Measurements from ENCODE around the gene TRIOBP. TPM values are rescaled to one million over a fixed set of nuclear protein-coding genes. Genes with fewer than 3 reads are reported as not detected.

TRIOBP gene
- total RNA-seq, 1 donor from 2014 or later: 33.7 TPM

DNA sequence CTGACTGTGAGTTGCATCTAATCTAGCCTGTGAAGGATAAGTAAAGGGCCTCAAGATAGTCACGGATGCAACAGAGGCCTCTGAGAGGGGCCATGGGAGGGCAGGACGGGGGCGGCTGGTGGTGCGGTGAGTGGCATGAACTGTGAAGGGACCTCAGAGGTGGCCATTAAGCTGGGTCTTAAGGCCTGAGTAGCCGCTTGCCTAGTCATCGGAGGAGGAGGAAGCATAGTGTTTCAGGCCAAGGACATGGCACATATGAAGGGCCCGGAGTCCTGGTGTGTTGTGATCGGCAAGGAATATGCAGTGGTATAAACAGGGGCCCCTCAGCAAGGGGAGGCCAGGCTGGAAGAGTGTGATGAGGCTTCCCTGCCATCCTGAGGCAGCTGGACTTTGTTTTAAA is 51.8 kb downstream of the TRIOBP start:
- TF ChIP-seq, protein P1, sequence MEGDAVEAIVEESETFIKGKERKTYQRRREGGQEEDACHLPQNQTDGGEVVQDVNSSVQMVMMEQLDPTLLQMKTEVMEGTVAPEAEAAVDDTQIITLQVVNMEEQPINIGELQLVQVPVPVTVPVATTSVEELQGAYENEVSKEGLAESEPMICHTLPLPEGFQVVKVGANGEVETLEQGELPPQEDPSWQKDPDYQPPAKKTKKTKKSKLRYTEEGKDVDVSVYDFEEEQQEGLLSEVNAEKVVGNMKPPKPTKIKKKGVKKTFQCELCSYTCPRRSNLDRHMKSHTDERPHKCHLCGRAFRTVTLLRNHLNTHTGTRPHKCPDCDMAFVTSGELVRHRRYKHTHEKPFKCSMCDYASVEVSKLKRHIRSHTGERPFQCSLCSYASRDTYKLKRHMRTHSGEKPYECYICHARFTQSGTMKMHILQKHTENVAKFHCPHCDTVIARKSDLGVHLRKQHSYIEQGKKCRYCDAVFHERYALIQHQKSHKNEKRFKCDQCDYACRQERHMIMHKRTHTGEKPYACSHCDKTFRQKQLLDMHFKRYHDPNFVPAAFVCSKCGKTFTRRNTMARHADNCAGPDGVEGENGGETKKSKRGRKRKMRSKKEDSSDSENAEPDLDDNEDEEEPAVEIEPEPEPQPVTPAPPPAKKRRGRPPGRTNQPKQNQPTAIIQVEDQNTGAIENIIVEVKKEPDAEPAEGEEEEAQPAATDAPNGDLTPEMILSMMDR (IDR thresholded peaks at IDR 0.05; ENCODE audit: partially characterized antibody, unreplicated experiment): no peak
- H3K4me1 Mint-ChIP-seq (ENCODE audit: low read depth, unreplicated experiment): no peaks in the 10 kb centered on the region

DNA sequence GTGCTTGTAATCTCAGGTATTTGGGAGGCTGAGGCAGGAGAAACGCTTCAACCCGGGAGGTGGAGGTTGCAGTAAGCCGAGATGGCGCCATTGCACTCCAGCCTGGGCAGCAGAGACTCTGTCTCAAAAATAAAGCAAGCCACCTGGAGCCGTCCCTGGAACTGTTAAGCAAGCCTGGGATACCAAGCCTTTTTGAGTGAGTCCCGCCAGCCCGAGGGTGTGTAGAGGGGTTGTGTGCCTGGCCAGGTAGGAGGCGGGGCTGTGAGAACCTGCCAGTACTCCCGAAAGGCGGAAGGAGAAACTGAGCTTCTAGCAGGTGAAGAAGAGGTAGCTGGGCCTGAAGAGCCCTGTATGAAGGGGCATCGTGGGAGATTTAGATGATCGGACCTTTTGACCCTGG is 52.4 kb downstream of the TRIOBP start:
- no peak overlapping the region for H3K27ac Mint-ChIP-seq (ENCODE audit: unreplicated experiment)
- H3K4me3 Mint-ChIP-seq (ENCODE audit: unreplicated experiment): no peak overlapping the region
- no peak for DNase-seq
- no peaks in the 10 kb centered on the region for H3K4me1 Mint-ChIP-seq (ENCODE audit: low read depth, unreplicated experiment)
- no peaks in the 10 kb centered on the region for H3K36me3 Mint-ChIP-seq (ENCODE audit: unreplicated experiment)
- H3K27me3 Mint-ChIP-seq (ENCODE audit: unreplicated experiment): peaks cover 11% of the 10 kb centered on the region
- H3K9me3 Mint-ChIP-seq (ENCODE audit: unreplicated experiment): peaks cover 7% of the 10 kb centered on the region
- TF ChIP-seq, protein P1 (IDR thresholded peaks at IDR 0.05; ENCODE audit: partially characterized antibody, unreplicated experiment): no peak

More for the DNA sequence above, 51.8 kb downstream of the TRIOBP start:
- H3K36me3 Mint-ChIP-seq (ENCODE audit: unreplicated experiment): no peaks in the 10 kb centered on the region
- no peak overlapping the region for H3K27ac Mint-ChIP-seq (ENCODE audit: unreplicated experiment)
- H3K27me3 Mint-ChIP-seq (ENCODE audit: unreplicated experiment): peaks cover 11% of the 10 kb centered on the region
- H3K4me3 Mint-ChIP-seq (ENCODE audit: unreplicated experiment): no peak overlapping the region
- no peak for DNase-seq
- H3K9me3 Mint-ChIP-seq (ENCODE audit: unreplicated experiment): peaks cover 7% of the 10 kb centered on the region

DNA sequence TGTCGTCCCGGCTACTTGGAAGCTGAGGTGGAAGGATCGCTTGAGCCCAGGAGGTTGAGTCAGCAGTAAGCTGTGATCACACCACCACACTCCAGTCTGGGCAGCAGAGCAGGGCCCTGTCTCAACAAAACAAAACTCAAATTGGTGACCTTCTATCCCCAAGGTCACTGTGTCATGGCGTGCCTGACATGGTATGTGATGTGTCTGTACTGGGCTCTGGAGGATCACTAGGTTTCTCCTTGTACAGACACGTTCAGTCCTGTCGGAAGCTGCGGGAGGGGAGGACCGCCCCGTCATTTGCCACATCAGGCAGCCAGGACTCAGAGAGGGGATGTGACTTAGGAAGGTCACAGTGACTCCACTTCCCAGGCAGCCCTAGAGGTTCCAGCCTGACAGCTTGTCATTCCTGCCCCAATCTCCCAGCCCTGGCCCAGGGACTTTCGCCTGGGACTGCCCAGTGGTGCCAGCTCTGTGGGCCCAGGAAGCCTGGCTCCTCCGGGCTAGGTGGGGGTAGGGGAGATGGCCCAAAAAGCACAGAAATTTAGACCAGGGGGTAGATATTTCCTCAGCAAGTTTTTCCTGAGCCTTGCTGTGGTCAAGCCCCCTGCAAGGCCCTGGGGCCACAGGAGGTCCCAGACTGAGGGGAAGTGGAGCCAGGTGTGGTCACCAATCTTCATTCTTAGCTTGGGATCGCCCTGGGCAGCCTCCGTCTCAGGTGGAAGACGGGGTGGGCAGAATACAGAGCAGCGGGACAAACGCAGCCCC is 53.2 kb downstream of the TRIOBP start:
- no peaks in the 10 kb centered on the region for H3K36me3 Mint-ChIP-seq (ENCODE audit: unreplicated experiment)
- DNase-seq: no peak
- no peaks in the 10 kb centered on the region for H3K4me1 Mint-ChIP-seq (ENCODE audit: low read depth, unreplicated experiment)
- H3K27ac Mint-ChIP-seq (ENCODE audit: unreplicated experiment): no peak overlapping the region
- peaks cover 7% of the 10 kb centered on the region for H3K9me3 Mint-ChIP-seq (ENCODE audit: unreplicated experiment)
- TF ChIP-seq, protein P1 (IDR thresholded peaks at IDR 0.05; ENCODE audit: partially characterized antibody, unreplicated experiment): no peak
- H3K27me3 Mint-ChIP-seq (ENCODE audit: unreplicated experiment): peaks cover 14% of the 10 kb centered on the region
- no peak overlapping the region for H3K4me3 Mint-ChIP-seq (ENCODE audit: unreplicated experiment)

DNA sequence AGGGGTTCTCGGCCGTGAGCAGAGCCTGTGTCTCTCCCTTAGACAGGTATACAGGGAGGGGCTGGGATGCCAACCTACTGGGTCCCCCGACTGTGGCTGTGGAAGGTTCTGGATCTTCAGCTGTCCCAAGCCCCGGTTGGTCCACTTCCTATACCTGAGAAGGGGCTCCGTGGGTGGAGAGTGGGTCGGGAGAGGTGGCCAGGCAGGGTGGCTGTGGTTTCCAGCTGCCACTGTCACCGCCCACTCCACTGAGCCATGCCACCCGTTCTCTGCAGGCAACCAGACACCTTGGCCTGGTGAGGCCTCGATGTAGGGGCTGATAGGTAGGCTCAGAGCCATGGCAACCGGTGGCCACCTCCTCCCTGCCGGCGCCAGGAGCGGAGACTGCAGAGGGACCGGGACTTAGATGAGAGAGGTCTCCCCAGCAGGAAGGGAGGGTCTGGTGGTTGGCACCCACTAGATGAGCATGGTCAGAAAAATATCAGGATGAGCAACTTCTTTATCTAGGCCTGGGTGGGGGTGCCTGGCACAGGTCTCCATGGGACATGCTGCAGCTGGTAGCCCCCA is 53.8 kb downstream of the TRIOBP start:
- Mint-ChIP-seq H3K9me3 (ENCODE audit: unreplicated experiment) (peaks cover 3% of the 10 kb centered on the region), H3K4me1 (ENCODE audit: low read depth, unreplicated experiment) (no peaks in the 10 kb centered on the region), H3K4me3 (ENCODE audit: unreplicated experiment) (no peak overlapping the region), H3K36me3 (ENCODE audit: unreplicated experiment) (no peaks in the 10 kb centered on the region), H3K27me3 (ENCODE audit: unreplicated experiment) (peaks cover 12% of the 10 kb centered on the region), H3K27ac (ENCODE audit: unreplicated experiment) (no peak overlapping the region)
- TF ChIP-seq, protein P1 (IDR thresholded peaks at IDR 0.05; ENCODE audit: partially characterized antibody, unreplicated experiment): no peak
- DNase-seq: no peak
